Endodermal cell (in vitro differentiated cells): Measurements from ENCODE around the gene CST1. TPM values are rescaled to one million over a fixed set of nuclear protein-coding genes. Genes with fewer than 3 reads are reported as not detected.

ENCODE experiments used
- DNase-seq: peaks from one replicate; pipeline ENCODE4 v3.0.0-alpha.2; 2017
- H3K27ac ChIP-seq: 2 replicates; pipeline ENCODE4 v1.5.1; 2013; ENCODE audit warnings: mild to moderate bottlenecking, low read depth, low read length, moderate library complexity
- H3K27me3 ChIP-seq: 2 replicates; pipeline ENCODE4 v1.6.1; 2013; ENCODE audit warnings: mild to moderate bottlenecking, low read length, moderate library complexity; ENCODE audit not compliant: insufficient read depth, control insufficient read depth, poor library complexity, severe bottlenecking
- H3K36me3 ChIP-seq: 2 replicates; pipeline ENCODE4 v1.7.0; 2013; ENCODE audit warnings: mild to moderate bottlenecking, low read length, moderate library complexity; ENCODE audit not compliant: control insufficient read depth, insufficient read depth
- H3K4me1 ChIP-seq: one replicate; pipeline ENCODE4 v1.7.0; 2013; ENCODE audit warnings: low read length; ENCODE audit not compliant: control insufficient read depth, insufficient read depth
- H3K4me3 ChIP-seq: 2 replicates; pipeline ENCODE4 v1.5.1; 2013; ENCODE audit warnings: mild to moderate bottlenecking, low read length, moderate library complexity
- H3K9ac ChIP-seq: 2 replicates; pipeline ENCODE4 v1.6.1; 2013; ENCODE audit warnings: mild to moderate bottlenecking, low read length, moderate library complexity; ENCODE audit not compliant: poor library complexity, severe bottlenecking; ENCODE audit errors: extremely low read depth
- H3K9me3 ChIP-seq: 2 replicates; pipeline ENCODE4 v1.6.1; 2013; ENCODE audit warnings: mild to moderate bottlenecking, low read length, moderate library complexity; ENCODE audit not compliant: control insufficient read depth
- H3K27ac Mint-ChIP-seq: 2 replicates; pipeline ENCODE4 v1.8.0; 2020; ENCODE audit warnings: mixed read lengths
- H3K27me3 Mint-ChIP-seq: 2 replicates; pipeline ENCODE4 v1.8.0; 2021; ENCODE audit warnings: mild to moderate bottlenecking, mixed read lengths; ENCODE audit not compliant: insufficient read depth
- H3K36me3 Mint-ChIP-seq: 2 replicates; pipeline ENCODE4 v1.8.0; 2020; ENCODE audit warnings: low read depth, mixed read lengths
- H3K4me1 Mint-ChIP-seq: 2 replicates; pipeline ENCODE4 v1.8.0; 2020; ENCODE audit warnings: mixed read lengths
- H3K4me3 Mint-ChIP-seq: 2 replicates; pipeline ENCODE4 v1.8.0; 2020; ENCODE audit warnings: mild to moderate bottlenecking, moderate library complexity, mixed read lengths
- H3K9me3 Mint-ChIP-seq: 2 replicates; pipeline ENCODE4 v1.8.0; 2020; ENCODE audit warnings: mild to moderate bottlenecking, mixed read lengths
- WGBS, 2 experiments: methylation state at CpG; one replicate each; pipeline versions ENCODE4 v1.1.5 to v1.1.7; 2013; ENCODE audit warnings: missing lambda C conversion rate in 2 of 2, mixed read lengths in 1 of 2; ENCODE audit not compliant: insufficient coverage in 1 of 2, insufficient read length in 1 of 2; 5-methylcytosine and 5-hydroxymethylcytosine counted together
- total RNA-seq, 2 donors: library from RNA; stranded (reverse); fragmentation: NEBNext Ultra II Directional in 1 of 2; extraction: Animal tissue kit (Norgen Biotek cat#: 25700) in 1 of 2; gene quantifications; 2 replicates in 1 of 2; 3 replicates in 1 of 2; pipeline ENCODE4 v1.2.1, GENCODE V29; 2021
- TF ChIP-seq, protein P1 (sequence below): fragments of 200-600 bp; sonication (generic); conservative IDR thresholded peaks from 2 replicates; pipeline ENCODE4 v1.5.0; 2021; ENCODE audit warnings: antibody characterized with exemption, mild to moderate bottlenecking

The CST1 gene
- total RNA-seq, 2 donors from 2014 or later: 123 to 1,051 TPM

DNA sequence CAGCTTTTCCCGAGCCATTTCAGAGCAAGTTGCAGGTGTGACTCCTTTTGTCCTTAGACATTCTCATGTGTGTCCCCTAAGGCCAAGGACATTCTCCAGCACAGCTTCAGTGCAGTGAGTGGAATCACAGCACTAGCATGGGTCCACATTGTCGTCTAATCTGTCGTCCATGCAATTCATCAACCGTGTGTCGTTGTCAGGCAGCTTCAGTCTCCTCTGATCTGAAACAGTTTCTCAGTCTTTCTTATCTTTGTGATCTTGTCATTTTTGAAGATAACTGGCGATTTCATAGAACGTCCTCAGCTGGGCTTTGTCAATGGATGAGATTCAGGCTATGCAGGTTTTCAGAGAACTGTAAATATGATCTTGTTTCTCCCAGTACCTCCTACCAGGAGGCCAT lies 44.1 kb upstream of the CST1 start:
- Histone ChIP-seq H3K4me3 (no peak overlapping the region), H3K9me3 (no peaks in the 10 kb centered on the region), H3K27ac (no peak overlapping the region), H3K36me3 (no peaks in the 10 kb centered on the region), H3K27me3 (no peaks in the 10 kb centered on the region), H3K9ac (no peak overlapping the region), H3K4me1 (no peaks in the 10 kb centered on the region)
- TF ChIP-seq, protein P1, sequence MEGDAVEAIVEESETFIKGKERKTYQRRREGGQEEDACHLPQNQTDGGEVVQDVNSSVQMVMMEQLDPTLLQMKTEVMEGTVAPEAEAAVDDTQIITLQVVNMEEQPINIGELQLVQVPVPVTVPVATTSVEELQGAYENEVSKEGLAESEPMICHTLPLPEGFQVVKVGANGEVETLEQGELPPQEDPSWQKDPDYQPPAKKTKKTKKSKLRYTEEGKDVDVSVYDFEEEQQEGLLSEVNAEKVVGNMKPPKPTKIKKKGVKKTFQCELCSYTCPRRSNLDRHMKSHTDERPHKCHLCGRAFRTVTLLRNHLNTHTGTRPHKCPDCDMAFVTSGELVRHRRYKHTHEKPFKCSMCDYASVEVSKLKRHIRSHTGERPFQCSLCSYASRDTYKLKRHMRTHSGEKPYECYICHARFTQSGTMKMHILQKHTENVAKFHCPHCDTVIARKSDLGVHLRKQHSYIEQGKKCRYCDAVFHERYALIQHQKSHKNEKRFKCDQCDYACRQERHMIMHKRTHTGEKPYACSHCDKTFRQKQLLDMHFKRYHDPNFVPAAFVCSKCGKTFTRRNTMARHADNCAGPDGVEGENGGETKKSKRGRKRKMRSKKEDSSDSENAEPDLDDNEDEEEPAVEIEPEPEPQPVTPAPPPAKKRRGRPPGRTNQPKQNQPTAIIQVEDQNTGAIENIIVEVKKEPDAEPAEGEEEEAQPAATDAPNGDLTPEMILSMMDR: no peak
- Mint-ChIP-seq H3K27ac (no peak overlapping the region), H3K4me3 (no peak overlapping the region), H3K27me3 (peaks cover 16% of the 10 kb centered on the region), H3K9me3 (no peaks in the 10 kb centered on the region), H3K4me1 (peaks cover 28% of the 10 kb centered on the region), H3K36me3 (no peaks in the 10 kb centered on the region)
- DNase-seq: no peak
- WGBS, 2 experiments: 75 to 77% methylated on average over 7 of the region's 7 CpGs

DNA sequence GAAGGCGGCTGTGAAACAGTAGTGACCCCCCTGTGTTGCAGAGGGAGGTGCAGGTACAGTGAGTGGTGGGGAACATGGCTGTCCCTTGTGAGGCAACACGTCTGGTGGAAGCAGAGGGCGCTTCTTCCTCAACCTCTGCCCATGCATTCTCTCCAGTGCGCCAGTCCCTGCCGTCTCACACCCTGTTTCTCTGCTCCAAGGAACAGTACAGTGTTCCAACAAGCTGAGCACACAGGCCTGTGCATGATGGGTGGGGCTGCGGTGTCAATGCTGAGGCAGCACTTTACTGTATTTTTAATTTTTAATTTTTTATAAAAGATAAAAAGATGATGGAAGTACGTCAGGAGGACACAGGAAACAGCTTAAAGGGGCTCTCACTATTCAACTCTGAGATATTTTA lies 43.3 kb upstream of the CST1 start:
- TF ChIP-seq, protein P1: no peak
- DNase-seq: no peak
- Histone ChIP-seq H3K27ac (no peak overlapping the region), H3K4me3 (no peak overlapping the region), H3K9ac (no peak overlapping the region), H3K4me1 (no peaks in the 10 kb centered on the region), H3K36me3 (no peaks in the 10 kb centered on the region), H3K9me3 (no peaks in the 10 kb centered on the region), H3K27me3 (no peaks in the 10 kb centered on the region)
- peaks cover 27% of the 10 kb centered on the region for H3K4me1 Mint-ChIP-seq
- WGBS, 2 experiments: 97 to 100% methylated on average over 1 to 5 of the region's 7 CpGs
- H3K27ac Mint-ChIP-seq: no peak overlapping the region
- peaks cover 16% of the 10 kb centered on the region for H3K27me3 Mint-ChIP-seq
- H3K9me3 Mint-ChIP-seq: peaks cover 2% of the 10 kb centered on the region
- H3K4me3 Mint-ChIP-seq: no peak overlapping the region
- no peaks in the 10 kb centered on the region for H3K36me3 Mint-ChIP-seq

DNA sequence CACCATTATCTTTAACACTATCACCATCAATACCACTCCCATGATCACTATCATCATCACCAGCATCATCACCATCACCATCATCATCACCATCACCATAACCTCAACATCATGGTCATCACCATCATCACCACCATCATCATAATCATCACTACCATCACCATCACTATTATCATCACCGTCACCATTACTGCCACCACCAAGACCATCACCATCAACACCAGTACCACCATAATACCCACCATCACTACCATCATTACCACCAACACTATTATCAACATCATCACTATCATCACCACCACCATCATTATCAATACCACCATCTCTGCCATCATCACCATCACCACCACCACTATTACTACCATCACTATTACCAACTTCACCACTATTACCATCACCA lies 32.7 kb upstream of the CST1 start:
- Histone ChIP-seq H3K4me1 (no peaks in the 10 kb centered on the region), H3K4me3 (no peak overlapping the region), H3K9me3 (no peaks in the 10 kb centered on the region), H3K9ac (no peak overlapping the region), H3K27ac (no peak overlapping the region), H3K36me3 (no peaks in the 10 kb centered on the region), H3K27me3 (no peaks in the 10 kb centered on the region)
- Mint-ChIP-seq H3K4me1 (peaks cover 8% of the 10 kb centered on the region), H3K27me3 (peaks cover 11% of the 10 kb centered on the region), H3K4me3 (no peak overlapping the region), H3K9me3 (peaks cover 5% of the 10 kb centered on the region), H3K27ac (no peak overlapping the region), H3K36me3 (no peaks in the 10 kb centered on the region)
- WGBS, 2 experiments: 95% methylated on average over 1 of the region's 1 CpG; no CpG with 5 or more reads in 1 of the 2 experiments
- TF ChIP-seq, protein P1: no peak
- DNase-seq: no peak
